ENCODE data around the gene PRDM11.

- TF ChIP-seq CTCF (conservative IDR thresholded peaks at IDR 0.05 in 1 of 2, IDR thresholded peaks at IDR 0.05 in 1 of 2; ENCODE audit: extremely low read depth in 1 of 2, insufficient read depth in 1 of 2, low read depth in 1 of 2, low read length in 2 of 2) (no peak), EZH2 (IDR thresholded peaks at IDR 0.05; ENCODE audit: borderline replicate concordance, low read length) (no peak)
These were observed 38.1 kb upstream of the PRDM11 start for GRCh38 chr11:45108070-45109064.
